Thymus (tissue), 11 donors: ENCODE measurements around the gene HIPK2. TPM values are rescaled to one million over a fixed set of nuclear protein-coding genes. Genes with fewer than 3 reads are reported as not detected.

Experiments
- DNase-seq, 9 donors: peaks; one replicate each; pipeline ENCODE4 v3.0.0-alpha.2; 2013; ENCODE audit warnings: low spot score in 9 of 9, low read depth in 6 of 9, missing footprints in 1 of 9
- H3K27ac ChIP-seq, 2 donors: one replicate each; pipeline ENCODE4 v1.5.1; 2013; ENCODE audit warnings: control low read depth in 1 of 2, low read depth in 1 of 2, low read length in 1 of 2, mild to moderate bottlenecking in 1 of 2, moderate library complexity in 1 of 2
- H3K27me3 ChIP-seq, 2 donors: one replicate each; pipeline ENCODE4 v1.5.1; 2013; ENCODE audit warnings: low read length in 1 of 2; ENCODE audit not compliant: control insufficient read depth in 2 of 2, insufficient read depth in 1 of 2
- H3K36me3 ChIP-seq, 2 donors: one replicate each; pipeline ENCODE4 v1.5.1; 2013; ENCODE audit warnings: low read length in 1 of 2, mild to moderate bottlenecking in 1 of 2, moderate library complexity in 1 of 2; ENCODE audit not compliant: control insufficient read depth in 2 of 2, insufficient read depth in 2 of 2
- H3K4me1 ChIP-seq, 2 donors: one replicate each; pipeline ENCODE4 v1.5.1; 2013; ENCODE audit warnings: low read length in 2 of 2; ENCODE audit not compliant: control insufficient read depth in 2 of 2, insufficient read depth in 2 of 2
- H3K4me3 ChIP-seq, 2 donors: one replicate each; pipeline ENCODE4 v1.5.1; 2013; ENCODE audit warnings: low read length in 2 of 2, control low read depth in 1 of 2, mild to moderate bottlenecking in 1 of 2
- H3K9me3 ChIP-seq, 2 donors: one replicate each; pipeline ENCODE4 v1.5.1; 2013; ENCODE audit warnings: low read length in 1 of 2, mild to moderate bottlenecking in 1 of 2; ENCODE audit not compliant: control insufficient read depth in 2 of 2, insufficient read depth in 1 of 2
- WGBS: extraction: QIAGEN DNeasy Blood & Tissue Kit; methylation state at CpG from one replicate; pipeline ENCODE4 v1.1.7; 2013; 5-methylcytosine and 5-hydroxymethylcytosine counted together
- polyA plus RNA-seq: library from polyadenylated mRNA; stranded (reverse); fragments of 200-250 nt; gene quantifications from one replicate; pipeline ENCODE4 v1.2.3, GENCODE V29; 2013
- total RNA-seq: library from RNA; stranded (reverse); fragments of 120-200 nt; gene quantifications from one replicate; pipeline ENCODE4 v1.2.4, GENCODE V29; 2013
- donor health status: healthy.

HIPK2 gene
- total and polyA plus RNA-seq, 2 donors: 3.4 to 5.8 TPM

DNA sequence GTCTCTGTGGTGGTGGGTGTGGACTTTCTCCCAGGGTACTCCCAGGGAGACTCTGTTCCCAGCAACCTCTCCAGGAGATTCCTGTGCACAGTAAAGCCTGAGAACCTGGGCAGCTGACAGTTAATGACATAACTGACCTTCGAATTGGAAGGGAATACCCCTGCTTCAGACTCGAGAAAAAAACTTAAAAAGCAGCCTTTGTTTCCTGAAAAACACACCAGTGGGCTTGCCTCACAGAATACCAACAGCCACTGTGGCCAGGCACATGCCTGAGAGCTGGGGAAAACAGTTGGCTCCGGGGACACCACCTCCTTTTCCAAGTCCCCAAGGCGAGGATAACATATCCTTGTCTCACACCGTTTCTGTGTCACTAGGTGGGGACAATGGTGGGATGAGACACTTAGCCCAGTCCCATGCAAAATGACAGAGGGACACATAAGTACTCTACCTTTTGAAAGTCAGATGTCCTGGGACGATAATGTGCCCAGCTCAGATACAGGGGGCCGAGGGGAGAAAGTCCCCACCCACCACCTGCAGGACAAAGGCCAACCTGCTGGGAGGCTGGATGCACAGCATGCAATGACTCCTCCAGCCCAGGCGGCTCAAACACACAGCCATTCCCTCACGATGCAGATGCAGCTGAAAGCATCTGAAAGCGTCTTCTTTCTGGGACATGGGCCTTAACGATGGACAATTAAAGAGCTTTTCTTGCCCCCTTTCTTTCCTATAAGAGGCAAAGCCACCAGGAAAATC is 65.6 kb downstream of the HIPK2 start:
- Histone ChIP-seq H3K4me1 (peaks cover 6 to 21% of the 10 kb centered on the region in 2 donors), H3K9me3 (no peaks in the 10 kb centered on the region), H3K27me3 (no peaks in the 10 kb centered on the region), H3K36me3 (peaks cover 40 to 59% of the 10 kb centered on the region in 2 donors), H3K27ac (no peak overlapping the region), H3K4me3 (no peak overlapping the region)
- no peak for DNase-seq
- 96% methylated on average over 11 of the region's 11 CpGs for WGBS

DNA sequence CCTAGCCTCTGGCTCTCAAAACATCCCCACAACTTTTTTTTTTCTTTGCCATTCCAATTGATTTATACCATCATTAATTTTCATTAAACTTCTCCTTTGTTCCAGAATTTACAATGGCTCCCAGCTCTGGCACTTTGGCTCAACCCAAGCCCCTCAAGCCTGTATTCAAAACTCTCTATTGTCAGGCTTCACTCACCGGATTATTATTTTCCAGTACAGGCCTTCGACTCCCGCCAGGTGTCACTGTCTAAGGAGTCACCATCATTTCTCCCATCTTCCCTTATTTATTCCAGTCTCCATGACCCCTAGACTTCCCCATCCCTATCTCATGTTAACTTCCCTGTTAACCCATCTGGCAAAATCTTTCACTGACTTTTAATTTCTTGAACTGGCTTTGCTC is 67.8 kb downstream of the HIPK2 start:
- WGBS: 99% methylated on average over 3 of the region's 3 CpGs
- Histone ChIP-seq H3K27ac (no peak overlapping the region), H3K4me1 (peaks cover 6 to 23% of the 10 kb centered on the region in 2 donors), H3K36me3 (peaks cover 25 to 46% of the 10 kb centered on the region in 2 donors), H3K4me3 (no peak overlapping the region), H3K27me3 (no peaks in the 10 kb centered on the region), H3K9me3 (no peaks in the 10 kb centered on the region)
- DNase-seq: no peak

DNA sequence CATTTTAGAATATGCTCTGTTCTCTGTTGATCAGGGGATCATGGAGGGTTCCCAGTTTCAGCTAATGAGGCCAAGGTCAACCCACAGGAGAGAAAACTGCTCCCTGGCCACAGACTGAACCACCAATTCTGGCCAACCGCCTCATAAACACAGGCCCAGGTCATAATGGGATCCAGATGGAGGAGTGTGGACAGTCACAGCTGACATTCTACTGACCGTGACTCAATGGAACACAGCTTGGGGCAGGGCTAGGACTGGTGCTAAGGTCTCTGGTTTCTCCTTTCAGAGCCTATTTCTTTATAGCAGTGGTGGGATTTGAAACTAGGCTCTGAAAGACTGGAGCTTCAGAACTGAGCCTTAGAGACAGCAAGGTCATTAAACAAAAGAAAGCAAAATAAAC is 68.3 kb downstream of the HIPK2 start:
- H3K36me3 ChIP-seq: peaks cover 20 to 45% of the 10 kb centered on the region in 2 donors
- peaks cover 6 to 23% of the 10 kb centered on the region in 2 donors for H3K4me1 ChIP-seq
- peak overlapping the region in 1 of 2 donors; percentile 83 for H3K27ac ChIP-seq
- H3K27me3 ChIP-seq: no peaks in the 10 kb centered on the region
- DNase-seq: no peak
- WGBS: 97% methylated on average over 2 of the region's 2 CpGs
- H3K4me3 ChIP-seq: no peak overlapping the region
- H3K9me3 ChIP-seq: no peaks in the 10 kb centered on the region

DNA sequence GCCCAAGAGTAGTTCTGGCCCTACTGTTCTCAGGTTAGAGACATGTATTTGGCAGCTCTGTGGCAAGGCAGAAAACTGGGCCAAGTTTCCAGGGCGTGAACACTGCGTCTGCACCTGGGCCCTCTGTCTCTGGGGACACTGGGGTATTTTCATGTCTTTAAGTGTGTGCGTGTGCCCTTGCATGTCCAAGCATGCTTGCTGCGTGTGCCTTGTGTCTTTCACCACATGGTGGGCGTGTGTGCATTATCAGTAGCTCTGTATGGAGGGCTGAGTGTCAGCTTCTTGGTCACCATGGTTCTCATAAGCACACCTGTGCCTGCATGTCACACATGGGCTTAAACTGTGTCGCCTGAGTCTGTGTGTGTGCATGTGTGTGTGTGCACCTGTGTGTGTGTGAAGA is 69.3 kb downstream of the HIPK2 start:
- WGBS: 86% methylated on average over 6 of the region's 6 CpGs
- peaks cover 6 to 23% of the 10 kb centered on the region in 2 donors for H3K4me1 ChIP-seq
- no peak overlapping the region for H3K4me3 ChIP-seq
- H3K36me3 ChIP-seq: peaks cover 13 to 35% of the 10 kb centered on the region in 2 donors
- peak in 5 of 9 donors; percentile 26 to 69 (median 55) for DNase-seq
- no peaks in the 10 kb centered on the region for H3K9me3 ChIP-seq
- H3K27me3 ChIP-seq: no peaks in the 10 kb centered on the region
- peak overlapping the region in 1 of 2 donors; percentile 83 for H3K27ac ChIP-seq

DNA sequence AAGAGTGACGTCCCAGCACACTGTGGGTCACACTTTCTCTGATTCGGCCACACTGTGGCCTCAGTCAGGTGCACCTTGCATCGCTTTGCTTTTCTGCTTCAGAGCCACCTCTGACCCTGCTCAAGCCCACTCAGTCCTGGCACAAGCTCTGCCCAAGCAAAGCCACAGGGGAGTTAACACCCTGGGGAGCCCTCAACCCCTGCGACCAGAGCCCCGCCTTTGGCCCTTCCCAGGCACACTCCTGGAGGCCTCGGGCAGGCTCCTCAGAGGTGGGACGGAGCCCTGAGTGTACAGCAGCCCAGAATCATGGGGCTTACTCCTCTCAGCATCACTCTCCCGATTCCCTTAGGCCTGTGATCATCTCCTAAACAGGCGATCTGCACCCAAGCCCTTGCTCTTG is 71.0 kb downstream of the HIPK2 start:
- H3K9me3 ChIP-seq: no peaks in the 10 kb centered on the region
- H3K27ac ChIP-seq: no peak overlapping the region
- peaks cover 6 to 23% of the 10 kb centered on the region in 2 donors for H3K4me1 ChIP-seq
- DNase-seq: no peak
- peaks cover 15 to 31% of the 10 kb centered on the region in 2 donors for H3K36me3 ChIP-seq
- no peaks in the 10 kb centered on the region for H3K27me3 ChIP-seq
- no peak overlapping the region for H3K4me3 ChIP-seq
- WGBS: 92% methylated on average over 9 of the region's 9 CpGs

DNA sequence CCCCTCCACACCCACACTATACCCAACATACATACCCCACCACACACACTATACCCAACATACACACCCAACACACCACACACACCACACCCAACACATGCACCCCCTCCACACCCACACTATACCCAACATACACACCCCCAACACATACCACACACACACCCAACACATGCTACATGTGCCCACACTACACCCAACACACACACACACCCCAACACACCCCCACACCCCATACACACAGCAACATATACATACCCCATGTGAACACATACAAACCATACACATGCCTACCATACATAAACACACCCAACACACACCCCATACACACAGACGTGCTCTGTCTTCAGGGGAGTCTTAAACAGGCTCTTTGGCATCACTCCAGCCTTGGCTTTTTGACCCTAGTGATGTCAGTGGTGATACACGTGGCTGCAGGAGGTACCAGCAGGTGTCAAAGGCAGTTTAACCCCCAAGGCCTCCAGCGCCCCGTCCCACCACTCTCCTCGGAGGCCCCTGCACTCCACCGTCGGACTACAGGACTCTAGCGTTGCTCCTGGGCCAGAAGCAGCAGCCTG is 73.4 kb downstream of the HIPK2 start:
- Histone ChIP-seq H3K9me3 (no peaks in the 10 kb centered on the region), H3K36me3 (peaks cover 15 to 26% of the 10 kb centered on the region in 2 donors), H3K4me3 (no peak overlapping the region), H3K27me3 (no peaks in the 10 kb centered on the region), H3K4me1 (peaks cover 6 to 29% of the 10 kb centered on the region in 2 donors), H3K27ac (no peak overlapping the region)
- no peak for DNase-seq
- WGBS: 93% methylated on average over 8 of the region's 8 CpGs

DNA sequence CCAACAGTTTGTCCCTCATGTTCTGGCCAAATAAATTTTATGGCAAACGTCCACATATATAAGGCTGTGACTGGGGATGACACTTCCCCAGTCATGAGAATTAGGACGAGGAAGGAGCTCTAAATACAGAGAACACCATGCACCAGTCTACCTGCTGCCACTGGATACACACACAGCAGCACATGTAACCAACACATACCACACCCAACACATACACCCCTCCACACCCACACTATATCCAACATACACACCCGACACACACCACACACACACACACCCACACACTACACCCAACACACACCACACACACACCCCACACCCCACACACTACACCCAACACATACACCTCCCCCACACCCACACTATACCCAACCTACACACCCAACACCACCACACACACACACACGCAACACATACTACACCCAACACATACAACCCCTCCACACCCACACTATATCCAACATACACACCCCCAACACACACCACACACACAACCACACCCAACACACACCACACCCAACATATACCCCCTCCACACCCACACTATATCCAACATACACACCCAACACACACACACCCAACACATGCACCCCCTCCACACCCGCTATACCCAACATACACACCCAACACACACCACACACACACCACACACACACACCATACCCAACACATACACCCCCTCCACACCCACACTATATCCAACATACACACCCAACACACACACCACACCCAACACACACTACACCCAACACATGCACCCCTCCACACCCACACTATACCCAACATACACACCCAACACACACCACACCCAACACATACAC is 74.1 kb downstream of the HIPK2 start:
- no peak for DNase-seq
- 99% methylated on average over 5 of the region's 5 CpGs for WGBS
- H3K4me3 ChIP-seq: no peak overlapping the region
- H3K9me3 ChIP-seq: no peaks in the 10 kb centered on the region
- H3K27ac ChIP-seq: no peak overlapping the region
- peaks cover 15 to 25% of the 10 kb centered on the region in 2 donors for H3K36me3 ChIP-seq
- no peaks in the 10 kb centered on the region for H3K27me3 ChIP-seq
- peaks cover 5 to 26% of the 10 kb centered on the region in 2 donors for H3K4me1 ChIP-seq

DNA sequence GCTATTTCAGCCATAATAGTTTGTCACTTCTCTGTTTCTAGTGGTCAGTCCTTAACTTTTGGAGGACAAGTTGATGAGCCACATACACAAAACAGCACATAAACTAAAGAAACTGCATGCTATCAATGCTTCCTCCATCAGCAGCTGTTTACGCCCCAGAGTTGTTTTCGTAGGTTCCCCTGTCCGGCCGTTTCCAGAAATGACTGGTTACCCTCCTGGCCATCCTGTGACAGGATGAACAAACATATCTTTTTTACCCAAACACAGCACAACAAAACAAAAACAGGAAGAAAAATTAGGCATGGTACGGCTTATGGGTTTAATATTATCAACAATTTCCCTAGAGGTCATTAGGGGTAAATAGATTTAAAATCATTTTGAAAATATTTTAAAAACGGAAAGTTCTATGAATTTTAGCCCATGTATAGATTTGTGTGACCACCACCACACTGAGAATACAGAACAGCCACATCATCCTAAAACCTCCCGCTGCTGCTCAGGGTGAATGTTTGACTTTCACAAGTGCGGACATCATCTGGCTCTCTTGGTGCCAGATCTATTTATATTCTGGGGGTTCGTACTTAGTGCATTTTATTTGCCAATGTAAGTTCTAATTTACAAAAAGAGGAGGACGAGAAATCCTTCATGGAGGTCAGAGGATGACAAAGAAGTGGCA is 74.8 kb downstream of the HIPK2 start:
- H3K4me3 ChIP-seq: no peak overlapping the region
- no peak for DNase-seq
- no peak overlapping the region for H3K27ac ChIP-seq
- H3K4me1 ChIP-seq: peaks cover 0 to 18% of the 10 kb centered on the region in 2 donors
- H3K36me3 ChIP-seq: peaks cover 12 to 28% of the 10 kb centered on the region in 2 donors
- 97% methylated on average over 10 of the region's 10 CpGs for WGBS
- no peaks in the 10 kb centered on the region for H3K27me3 ChIP-seq
- no peaks in the 10 kb centered on the region for H3K9me3 ChIP-seq
